ENCODE results near the gene SOX15.
"Not testable (repeated sequence)": the region's sequence is repeated elsewhere in the genome, so short reads cannot be mapped to it uniquely, and the experiment has no call there.

SOX15 gene

GRCh38 chr17:7614425-7615264 is 24.8 kb upstream of the SOX15 start, which contains the start of gene FXR2:
Gene FXR2, minus strand, starts transcription at chr17:7614897. Its CDS starts 365 bp downstream, at chr17:7614532.
- TF ChIP-seq Cebpa-rat (IDR thresholded peaks at IDR 0.05) = no peak
- Histone ChIP-seq H4K20me1 (peaks cover 13 to 44% (median 39%) of the 10 kb centered on the region in 11 experiments; a peak in 16 of 22 replicates), H3K9ac (peak within 1 kb of the TSS; percentile 85 to 96 (median 93)), H3K4me2 (peak within 1 kb of the TSS; percentile 85 to 100 (median 95)), H3K4me3 (peak within 1 kb of the TSS; percentile 81 to 97 (median 88)), H3K36me3 (peaks cover 15 to 27% (median 21%) of the 10 kb centered on the region in 11 experiments), H3K4me1 (peaks cover 24 to 38% (median 31%) of the 10 kb centered on the region in 10 experiments), H3K9me3 (replicated peaks in 1 of 11) (no peaks in the 10 kb centered on the region), H3K27ac (peak within 1 kb of the TSS; percentile 78 to 93 (median 90)), H3K27me3 (no peaks in the 10 kb centered on the region)

DNA sequence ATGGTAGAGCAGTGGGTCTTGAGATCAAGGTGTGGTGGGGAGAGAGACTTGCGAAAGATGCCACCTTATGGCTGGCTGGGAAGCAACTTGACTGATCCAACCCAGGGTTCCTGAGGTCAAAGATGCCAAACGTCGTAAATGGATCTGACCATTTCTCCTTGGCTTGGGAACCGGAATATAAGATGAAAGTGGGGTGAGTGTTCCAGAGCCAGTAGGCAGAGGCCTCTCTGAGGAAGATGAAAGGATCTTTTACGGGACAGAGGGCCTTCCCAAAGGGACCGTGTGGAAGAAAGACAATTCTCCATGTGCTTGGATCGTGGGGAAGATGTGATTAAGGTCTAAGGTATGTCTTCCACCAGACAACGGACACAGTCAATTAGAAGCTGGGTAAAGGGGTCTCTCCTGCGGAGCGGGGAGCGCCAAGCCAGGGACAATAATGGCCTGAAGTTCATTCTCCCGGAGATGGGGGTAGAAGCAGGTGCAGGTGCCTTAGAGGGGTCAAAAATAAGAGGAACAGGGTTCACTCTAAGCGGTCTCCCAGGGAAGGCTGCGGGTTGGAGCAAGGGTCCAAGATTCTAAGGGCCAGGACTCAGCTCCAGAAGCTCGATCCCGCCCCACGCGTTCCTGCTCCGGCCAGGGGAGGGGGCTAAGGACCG is 24.0 kb upstream of the SOX15 start:
- peaks cover 24 to 38% (median 31%) of the 10 kb centered on the region in 10 experiments for H3K4me1 ChIP-seq
- H4K20me1 ChIP-seq = peaks cover 13 to 51% (median 46%) of the 10 kb centered on the region in 11 experiments; a peak in 17 of 22 replicates
- H3K9me3 ChIP-seq (replicated peaks in 1 of 11) = no peaks in the 10 kb centered on the region
- H3K27ac ChIP-seq = peak overlapping the region; percentile 78 to 93 (median 90)
- peak overlapping the region; percentile 85 to 100 (median 95) for H3K4me2 ChIP-seq
- peak overlapping the region; percentile 85 to 96 (median 93) for H3K9ac ChIP-seq
- no peaks in the 10 kb centered on the region for H3K27me3 ChIP-seq
- peak overlapping the region; percentile 81 to 97 (median 88) for H3K4me3 ChIP-seq
- no peak for TF ChIP-seq Cebpa-rat (IDR thresholded peaks at IDR 0.05)
- peaks cover 15 to 35% (median 24%) of the 10 kb centered on the region in 11 experiments for H3K36me3 ChIP-seq

DNA sequence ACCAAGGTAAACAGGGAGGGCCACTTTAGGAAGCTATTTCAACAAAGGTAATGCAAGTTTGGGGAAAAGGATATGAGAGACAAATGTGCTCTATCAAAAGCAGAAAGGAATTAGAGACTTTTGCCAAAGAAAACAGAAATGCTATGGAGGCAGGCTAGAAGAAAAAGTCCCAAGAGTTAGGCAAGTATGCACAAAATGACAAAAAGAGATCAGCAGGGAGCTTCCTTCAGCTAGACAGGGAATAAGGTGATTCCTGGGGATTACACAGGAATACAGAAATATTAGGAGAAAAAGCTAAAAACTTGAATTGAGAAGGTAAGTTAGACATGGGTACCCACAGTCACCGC is 22.4 kb upstream of the SOX15 start:
- Histone ChIP-seq H3K9ac (peak overlapping the region in 3 of 11 experiments; percentile 1 to 51 (median 40); a peak in 2 of 22 replicates), H3K9me3 (replicated peaks in 1 of 11) (no peaks in the 10 kb centered on the region), H3K36me3 (peaks cover 15 to 51% (median 40%) of the 10 kb centered on the region in 11 experiments), H4K20me1 (peaks cover 13 to 67% (median 53%) of the 10 kb centered on the region in 11 experiments; a peak in 17 of 22 replicates), H3K4me1 (peaks cover 24 to 38% (median 32%) of the 10 kb centered on the region in 10 experiments), H3K27ac (peak overlapping the region in 1 of 11 experiments; percentile 41; a peak in 1 of 22 replicates), H3K4me2 (peak overlapping the region; percentile 85 to 100 (median 95)), H3K27me3 (no peaks in the 10 kb centered on the region), H3K4me3 (no peak overlapping the region)
- TF ChIP-seq Cebpa-rat (IDR thresholded peaks at IDR 0.05) = no peak

- Histone ChIP-seq H3K27ac (peak overlapping the region in 2 of 11 experiments; percentile 18 to 41; a peak in 2 of 22 replicates), H3K4me3 (0 out of 20 replicates have a peak overlapping the region, but pooled peaks of 1 of the 10 experiments have one; percentile 2), H3K9ac (peak overlapping the region in 4 of 11 experiments; percentile 1 to 51 (median 33); a peak in 4 of 22 replicates), H3K9me3 (replicated peaks in 1 of 11) (no peaks in the 10 kb centered on the region), H4K20me1 (peaks cover 13 to 72% (median 56%) of the 10 kb centered on the region in 11 experiments; a peak in 18 of 22 replicates), H3K36me3 (peaks cover 16 to 56% (median 41%) of the 10 kb centered on the region in 11 experiments), H3K4me2 (peak overlapping the region; percentile 85 to 100 (median 95); a peak in 21 of 22 replicates), H3K27me3 (no peaks in the 10 kb centered on the region), H3K4me1 (peaks cover 24 to 38% (median 33%) of the 10 kb centered on the region in 10 experiments)
- no peak for TF ChIP-seq Cebpa-rat (IDR thresholded peaks at IDR 0.05)
Observed at GRCh38 chr17:7611635-7612293, 21.9 kb upstream of the SOX15 start.

GRCh38 chr17:7610641-7611040 is 20.7 kb upstream of the SOX15 start:
- H3K4me3 ChIP-seq = no peak overlapping the region
- no peak for TF ChIP-seq Cebpa-rat (IDR thresholded peaks at IDR 0.05)
- no peak overlapping the region for H3K9ac ChIP-seq
- H3K4me1 ChIP-seq = peaks cover 24 to 38% (median 30%) of the 10 kb centered on the region in 10 experiments
- H3K27me3 ChIP-seq = no peaks in the 10 kb centered on the region
- H3K9me3 ChIP-seq (replicated peaks in 1 of 11) = no peaks in the 10 kb centered on the region
- H3K36me3 ChIP-seq = peaks cover 27 to 67% (median 53%) of the 10 kb centered on the region in 11 experiments
- no peak overlapping the region for H3K27ac ChIP-seq
- H3K4me2 ChIP-seq = 0 out of 22 replicates have a peak overlapping the region, but pooled peaks of 1 of the 11 experiments have one; percentile 91
- H4K20me1 ChIP-seq = peaks cover 13 to 83% (median 66%) of the 10 kb centered on the region in 11 experiments; a peak in 19 of 22 replicates

GRCh38 chr17:7606280-7606679 is 16.4 kb upstream of the SOX15 start:
- H3K4me2 ChIP-seq = no peak overlapping the region
- no peak overlapping the region for H3K4me3 ChIP-seq
- H3K9me3 ChIP-seq (replicated peaks in 1 of 11) = no peaks in the 10 kb centered on the region
- no peaks in the 10 kb centered on the region for H3K27me3 ChIP-seq
- peaks cover 0 to 11% (median 2%) of the 10 kb centered on the region in 10 experiments; a peak in 10 of 20 replicates for H3K4me1 ChIP-seq
- peaks cover 62 to 100% (median 87%) of the 10 kb centered on the region in 11 experiments for H3K36me3 ChIP-seq
- H4K20me1 ChIP-seq = peaks cover 3 to 70% (median 47%) of the 10 kb centered on the region in 11 experiments; a peak in 18 of 22 replicates
- no peak for TF ChIP-seq Cebpa-rat (IDR thresholded peaks at IDR 0.05)
- H3K27ac ChIP-seq = no peak overlapping the region
- no peak overlapping the region for H3K9ac ChIP-seq

DNA sequence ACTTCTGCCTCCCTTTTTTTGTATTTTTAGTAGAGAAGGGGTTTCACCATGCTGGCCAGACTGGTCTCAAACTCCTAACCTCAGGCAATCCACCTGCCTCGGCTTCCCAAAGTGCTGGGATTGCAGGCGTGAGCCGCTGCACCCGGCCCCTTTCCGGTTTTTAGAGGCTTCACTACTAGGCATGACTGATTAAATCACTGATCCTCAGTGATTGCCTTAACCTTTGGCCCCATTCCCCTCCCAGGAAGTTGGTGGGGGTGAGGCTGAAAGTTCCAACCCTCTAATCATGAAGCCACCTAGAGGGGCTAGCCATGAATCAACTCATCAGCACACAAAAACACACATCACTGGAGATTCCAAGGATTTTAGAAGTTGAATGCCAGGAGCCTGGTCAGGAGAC is 7.7 kb upstream of the SOX15 start:
- H3K4me3 ChIP-seq; H3K9me3 ChIP-seq (replicated peaks in 1 of 11); H3K4me1 ChIP-seq; H3K4me2 ChIP-seq; H3K27me3 ChIP-seq; H3K9ac ChIP-seq; H3K27ac ChIP-seq: not testable (repeated sequence)
- H3K36me3 ChIP-seq = peaks cover 94 to 100% (median 96%) of the 10 kb centered on the region in 11 experiments
- peaks cover 0 to 14% (median 0%) of the 10 kb centered on the region in 11 experiments; a peak in 4 of 22 replicates for H4K20me1 ChIP-seq

GRCh38 chr17:7593296-7593695 is 3.4 kb upstream of the SOX15 start:
- H3K27ac ChIP-seq = no peak overlapping the region
- peak overlapping the region in 1 of 11 experiments; percentile 15; a peak in 1 of 22 replicates for H3K9ac ChIP-seq
- peaks cover 7 to 21% (median 13%) of the 10 kb centered on the region in 10 experiments for H3K4me1 ChIP-seq
- H3K4me2 ChIP-seq = no peak overlapping the region
- no peak for TF ChIP-seq Cebpa-rat (IDR thresholded peaks at IDR 0.05)
- peaks cover 70 to 96% (median 88%) of the 10 kb centered on the region in 11 experiments for H3K36me3 ChIP-seq
- H3K9me3 ChIP-seq (replicated peaks in 1 of 11) = no peaks in the 10 kb centered on the region
- H3K4me3 ChIP-seq = no peak overlapping the region
- H3K27me3 ChIP-seq = no peaks in the 10 kb centered on the region
- peaks cover 0 to 53% (median 12%) of the 10 kb centered on the region in 11 experiments; a peak in 13 of 22 replicates for H4K20me1 ChIP-seq

Measured in BLaER1 treated with 17β-estradiol and CSF1 and Interleukin-3, amounts not matched to agents 10 nM and 100 nM (cell line).